8988T (cell line): ENCODE results near the gene KIR3DL1.
"Not testable (repeated sequence)": the region's sequence is repeated elsewhere in the genome, so short reads cannot be mapped to it uniquely, and the experiment has no call there.

Source experiments
- DNase-seq: peaks from one replicate; pipeline ENCODE4 v3.0.0; 2011

KIR3DL1 gene

GRCh38 chr19:54816251-54816650 lies at the start of gene KIR3DL1:
TSS of gene KIR3DL1 (plus strand) at chr19:54816468.
- DNase-seq: not testable (repeated sequence)

GRCh38 chr19:54769646-54770045 lies 46.6 kb upstream of the KIR3DL1 start, which contains the start of gene KIR2DL1:
TSS of gene KIR2DL1 (plus strand) at chr19:54769793. CDS start at chr19:54769851, 58 bp downstream.
- DNase-seq: not testable (repeated sequence)

DNA sequence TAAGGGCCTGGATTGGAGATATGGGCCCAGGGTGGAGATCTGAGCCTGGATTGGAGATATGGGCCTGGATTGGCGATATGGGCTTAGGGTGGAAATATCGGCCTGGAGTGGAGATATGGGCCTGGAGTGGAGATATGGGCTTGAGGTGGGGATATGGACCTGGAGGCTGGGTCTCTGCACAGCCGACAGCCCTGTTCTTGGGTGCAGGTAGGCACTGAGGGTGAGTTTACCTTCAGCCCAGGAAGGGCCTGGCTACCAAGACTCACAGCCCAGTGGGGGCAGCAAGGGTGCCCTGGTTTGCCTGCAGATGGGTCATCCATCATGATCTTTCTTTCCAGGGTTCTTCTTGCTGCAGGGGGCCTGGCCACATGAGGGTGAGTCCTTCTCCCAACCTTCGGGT lies 45.8 kb upstream of the KIR3DL1 start:
- not testable (repeated sequence) for DNase-seq

DNA sequence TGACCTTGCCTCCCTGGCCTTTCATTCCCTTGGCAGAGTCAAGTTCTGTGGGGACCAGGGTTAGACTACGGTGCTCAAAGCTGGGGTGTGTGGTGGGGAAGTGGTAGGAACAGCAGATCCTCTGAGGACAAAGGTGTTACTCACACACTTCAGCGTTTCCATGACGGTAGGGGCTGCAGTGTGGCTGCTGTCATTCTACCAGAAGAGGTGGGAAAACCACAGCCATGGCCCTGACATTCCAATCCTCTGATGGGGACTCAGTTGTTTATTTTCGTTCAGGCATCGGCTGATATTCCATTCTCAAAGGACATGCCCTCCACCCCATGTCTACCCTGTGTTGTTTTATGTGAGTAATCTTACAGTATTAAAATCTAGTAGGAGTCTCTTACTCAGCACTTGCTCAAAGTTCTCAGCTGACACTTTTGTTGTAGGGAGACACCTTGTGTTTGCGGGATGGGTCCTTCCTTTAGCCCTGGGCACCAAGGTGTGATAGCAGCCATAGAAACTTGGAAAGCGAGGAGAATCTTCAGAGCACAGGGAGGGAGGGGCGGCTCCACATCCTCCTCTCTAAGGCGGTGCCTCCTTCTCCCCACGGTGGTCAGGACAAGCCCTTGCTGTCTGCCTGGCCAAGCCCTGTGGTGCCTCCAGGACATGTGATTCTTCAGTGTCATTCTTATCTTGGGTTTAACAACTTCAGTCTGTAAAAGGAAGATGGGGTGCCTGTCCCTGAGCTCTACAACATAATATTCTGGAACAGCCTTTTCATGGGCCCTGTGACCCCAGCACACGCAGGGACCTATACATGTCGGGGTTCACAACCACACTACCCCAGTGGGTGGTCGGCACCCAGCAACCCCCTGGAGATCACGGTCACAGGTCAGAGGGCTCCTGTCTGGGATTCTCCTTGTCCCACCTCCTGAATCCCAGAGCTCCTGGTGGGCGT lies 45.0 kb upstream of the KIR3DL1 start:
- DNase-seq: not testable (repeated sequence)

DNA sequence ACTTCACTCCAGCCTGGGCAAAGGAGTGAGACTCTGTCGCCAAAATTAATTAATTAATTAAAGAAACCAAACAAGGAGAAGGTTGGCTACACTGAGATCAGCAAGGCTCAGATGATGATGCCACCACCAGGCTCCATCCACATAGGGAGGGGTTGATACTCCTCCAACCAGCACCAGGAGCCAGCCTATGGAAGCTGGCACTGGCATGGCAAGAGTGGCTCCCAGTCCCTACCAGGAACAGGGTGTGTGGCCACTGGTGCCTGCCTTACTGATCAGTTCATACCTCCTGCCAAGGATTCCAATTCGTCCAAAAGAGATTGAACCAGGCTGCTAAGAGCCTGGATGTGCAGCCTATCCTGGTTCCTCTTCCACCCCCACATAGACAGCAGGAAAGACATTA lies 43.6 kb upstream of the KIR3DL1 start:
- DNase-seq: not testable (repeated sequence)

DNA sequence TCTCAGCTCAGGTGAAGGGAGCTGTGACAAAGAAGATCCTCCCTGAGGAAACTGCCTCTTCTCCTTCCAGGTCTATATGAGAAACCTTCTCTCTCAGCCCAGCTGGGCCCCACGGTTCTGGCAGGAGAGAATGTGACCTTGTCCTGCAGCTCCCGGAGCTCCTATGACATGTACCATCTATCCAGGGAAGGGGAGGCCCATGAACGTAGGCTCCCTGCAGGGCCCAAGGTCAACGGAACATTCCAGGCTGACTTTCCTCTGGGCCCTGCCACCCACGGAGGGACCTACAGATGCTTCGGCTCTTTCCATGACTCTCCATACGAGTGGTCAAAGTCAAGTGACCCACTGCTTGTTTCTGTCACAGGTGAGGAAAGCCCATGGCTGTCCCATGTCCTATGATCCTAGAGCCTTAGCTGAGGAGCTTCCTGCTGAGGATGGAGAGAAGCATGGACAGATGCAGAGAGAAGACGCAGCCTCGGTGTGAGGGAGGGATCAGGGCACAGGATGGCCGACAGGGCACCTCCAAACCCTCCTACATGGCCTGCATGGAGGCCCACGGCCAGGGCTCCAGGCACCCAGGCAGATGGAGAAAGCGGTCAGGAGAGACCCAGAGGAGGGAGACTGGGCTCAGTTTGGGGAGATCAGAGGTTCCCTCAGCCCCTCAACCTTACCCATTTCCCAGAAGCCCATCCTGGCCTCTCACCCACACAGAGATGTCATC lies 41.0 kb upstream of the KIR3DL1 start:
- DNase-seq: not testable (repeated sequence)

- not testable (repeated sequence) for DNase-seq
Observed at GRCh38 chr19:54775830-54776229, 40.4 kb upstream of the KIR3DL1 start.

- DNase-seq: not testable (repeated sequence)
Observed at GRCh38 chr19:54777851-54778250, 38.4 kb upstream of the KIR3DL1 start.

- not testable (repeated sequence) for DNase-seq
Observed at GRCh38 chr19:54778896-54779295, 37.4 kb upstream of the KIR3DL1 start.

- not testable (repeated sequence) for DNase-seq
Observed at GRCh38 chr19:54782916-54783315, 33.4 kb upstream of the KIR3DL1 start.

DNA sequence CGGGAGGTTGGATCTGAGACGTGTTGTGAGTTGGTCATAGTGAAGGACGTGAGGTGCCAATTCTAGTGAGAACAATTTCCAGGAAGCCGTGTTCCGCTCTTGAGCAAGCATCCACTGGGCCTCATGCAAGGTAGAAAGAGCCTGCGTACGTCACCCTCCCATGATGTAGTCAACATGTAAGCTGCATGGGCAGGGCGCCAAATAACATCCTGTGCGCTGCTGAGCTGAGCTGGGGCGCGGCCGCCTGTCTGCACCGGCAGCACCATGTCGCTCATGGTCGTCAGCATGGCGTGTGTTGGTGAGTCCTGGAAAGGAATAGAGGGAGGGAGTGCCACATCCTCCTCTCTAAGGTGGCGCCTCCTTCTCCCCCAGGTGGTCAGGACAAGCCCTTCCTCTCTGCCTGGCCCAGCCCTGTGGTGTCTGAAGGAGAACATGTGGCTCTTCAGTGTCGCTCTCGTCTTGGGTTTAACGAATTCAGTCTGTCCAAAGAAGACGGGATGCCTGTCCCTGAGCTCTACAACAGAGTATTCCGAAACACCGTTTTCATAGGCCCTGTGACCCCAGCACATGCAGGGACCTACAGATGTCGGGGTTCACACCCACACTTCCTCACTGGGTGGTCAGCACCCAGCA lies 30.1 kb upstream of the KIR3DL1 start:
- DNase-seq: not testable (repeated sequence)

DNA sequence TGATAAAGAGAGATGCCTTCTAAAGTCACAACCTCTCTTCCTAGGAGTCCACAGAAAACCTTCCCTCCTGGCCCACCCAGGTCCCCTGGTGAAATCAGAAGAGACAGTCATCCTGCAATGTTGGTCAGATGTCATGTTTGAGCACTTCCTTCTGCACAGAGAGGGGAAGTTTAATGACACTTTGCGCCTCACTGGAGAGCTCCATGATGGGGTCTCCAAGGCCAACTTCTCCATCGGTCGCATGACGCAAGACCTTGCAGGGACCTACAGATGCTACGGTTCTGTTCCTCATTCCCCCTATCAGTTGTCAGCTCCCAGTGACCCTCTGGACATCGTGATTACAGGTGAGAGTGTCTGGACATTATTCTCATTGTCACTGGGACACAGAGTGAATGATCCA lies 28.1 kb upstream of the KIR3DL1 start:
- DNase-seq: not testable (repeated sequence)

GRCh38 chr19:54790711-54791110 lies 25.6 kb upstream of the KIR3DL1 start:
- DNase-seq: no peak

- no peak for DNase-seq
Observed at GRCh38 chr19:54791476-54791875, 24.8 kb upstream of the KIR3DL1 start.

- no peak for DNase-seq
Observed at GRCh38 chr19:54792814-54793213, 23.5 kb upstream of the KIR3DL1 start.

DNA sequence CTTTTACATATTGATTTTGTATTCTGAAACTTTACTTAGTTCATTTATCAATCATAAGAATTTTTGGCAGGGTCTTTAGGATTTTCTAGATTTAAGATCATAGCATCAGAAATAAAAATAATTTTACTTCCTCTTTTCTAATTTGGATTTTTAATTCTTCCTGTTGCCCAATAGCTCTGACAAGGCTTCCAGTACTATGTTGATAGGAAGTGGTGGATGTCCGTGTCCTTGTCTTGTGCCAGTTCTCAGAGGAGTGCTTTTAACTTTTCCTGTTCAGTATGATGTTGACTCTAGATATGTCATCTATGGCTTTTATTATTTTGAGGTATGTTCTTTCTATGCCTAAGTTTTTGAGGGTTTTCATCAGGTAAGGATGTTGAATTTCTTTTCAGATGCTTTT lies 20.5 kb upstream of the KIR3DL1 start:
- no peak for DNase-seq

DNA sequence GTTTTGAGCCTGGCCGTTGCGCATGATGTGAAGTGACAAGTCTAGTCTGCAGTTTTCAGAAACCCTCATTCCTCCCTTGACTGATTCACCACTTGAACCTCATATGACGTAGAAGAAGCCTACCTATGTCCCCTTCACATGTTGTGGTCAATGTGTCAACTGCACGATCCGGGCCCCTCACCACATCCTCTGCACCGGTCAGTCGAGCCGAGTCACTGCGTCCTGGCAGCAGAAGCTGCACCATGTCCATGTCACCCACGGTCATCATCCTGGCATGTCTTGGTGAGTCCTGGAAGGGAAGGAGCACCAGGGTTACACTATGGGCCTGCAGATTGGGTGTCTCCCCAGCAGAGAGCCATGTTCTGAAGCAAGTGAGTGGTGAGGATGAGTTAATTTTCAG lies 12.9 kb upstream of the KIR3DL1 start, which contains the start of gene KIR2DL4:
TSS of gene KIR2DL4 (plus strand) at position 201 of the 400 bp plus-strand sequence. CDS start at position 243, 42 bp downstream.
- no peak for DNase-seq

- DNase-seq: no peak
Observed at GRCh38 chr19:54804101-54804500, 12.2 kb upstream of the KIR3DL1 start.

GRCh38 chr19:54804571-54804970 lies 11.7 kb upstream of the KIR3DL1 start:
- DNase-seq: no peak

- no peak for DNase-seq
Observed at GRCh38 chr19:54805665-54806515, 10.4 kb upstream of the KIR3DL1 start.

DNA sequence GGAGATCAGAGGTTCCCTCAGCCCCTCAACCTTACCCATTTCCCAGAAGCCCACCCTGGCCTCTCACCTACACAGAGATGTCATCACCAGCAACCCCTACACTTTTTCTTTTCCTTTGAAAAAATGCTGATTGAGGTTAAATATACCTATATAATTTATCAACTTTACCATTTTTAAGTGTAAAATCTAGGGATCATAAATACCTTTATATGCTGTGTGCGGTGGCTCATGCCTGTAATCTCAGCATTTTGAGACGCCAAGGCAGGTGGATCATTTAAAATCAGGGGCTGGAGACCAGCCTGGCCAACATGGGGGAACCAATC lies 9.8 kb upstream of the KIR3DL1 start:
- DNase-seq: no peak

DNA sequence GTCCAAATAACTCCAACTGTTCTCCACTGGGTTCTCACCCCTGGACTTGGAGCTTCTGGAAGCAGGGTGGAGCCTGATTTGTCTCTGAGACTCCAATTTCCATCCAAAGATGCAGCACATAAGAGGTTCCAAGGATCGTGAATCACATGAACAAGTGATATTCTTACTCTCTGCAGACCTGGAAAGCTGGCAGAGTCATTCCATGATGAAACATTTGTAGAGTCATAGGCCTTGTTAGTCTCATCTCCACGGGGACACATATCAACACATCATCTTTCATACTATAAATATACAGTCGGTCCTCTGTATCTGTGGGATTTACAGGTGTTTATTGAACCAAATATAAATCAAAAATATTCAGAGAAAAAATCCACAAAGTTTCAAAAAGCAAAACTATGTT lies 1.7 kb upstream of the KIR3DL1 start:
- DNase-seq: not testable (repeated sequence)
